Neural cell (in vitro differentiated cells): Measurements from ENCODE around the gene FUT1.

Experiments
- EP300 ChIP-seq: fragments of 450-650 bp; conservative IDR thresholded peaks from 2 replicates; pipeline ENCODE4 v1.6.1; 2014; ENCODE audit warnings: antibody characterized with exemption, mild to moderate bottlenecking, moderate library complexity; ENCODE audit not compliant: poor library complexity, severe bottlenecking
- EZH2 ChIP-seq: fragments of 200-600, 300-800 bp; shearing (Covaris generic), sonication (generic); IDR thresholded peaks from 2 replicates; pipeline ENCODE4 v1.6.1; 2014; ENCODE audit warnings: antibody characterized with exemption, low read length, borderline replicate concordance, mild to moderate bottlenecking; ENCODE audit not compliant: insufficient read depth, poor library complexity, severe bottlenecking
- MXI1 ChIP-seq: fragments of 450-650 bp; conservative IDR thresholded peaks from 2 replicates; pipeline ENCODE4 v1.6.1; 2014; ENCODE audit warnings: antibody characterized with exemption, mild to moderate bottlenecking; ENCODE audit not compliant: poor library complexity, severe bottlenecking
- POLR2AphosphoS5 ChIP-seq: IDR thresholded peaks from 2 replicates; pipeline ENCODE4 v1.6.1; 2012
- RAD21 ChIP-seq: fragments of 450-650 bp; conservative IDR thresholded peaks from 2 replicates; pipeline ENCODE4 v1.6.1; 2014; ENCODE audit warnings: antibody characterized with exemption, mild to moderate bottlenecking, moderate library complexity
- TAF1 ChIP-seq: IDR thresholded peaks from 2 replicates; pipeline ENCODE4 v1.6.1; 2012; ENCODE audit warnings: low read depth
- TF ChIP-seq, protein P1 (sequence below): fragments of 450-650 bp; IDR thresholded peaks from 2 replicates; pipeline ENCODE4 v1.5.1; 2014; ENCODE audit warnings: antibody characterized with exemption, mild to moderate bottlenecking, moderate library complexity; ENCODE audit not compliant: poor library complexity, severe bottlenecking
- TF ChIP-seq, protein P2 (sequence below): IDR thresholded peaks from 2 replicates; pipeline ENCODE4 v1.6.1; 2012; ENCODE audit warnings: borderline replicate concordance

DNA sequence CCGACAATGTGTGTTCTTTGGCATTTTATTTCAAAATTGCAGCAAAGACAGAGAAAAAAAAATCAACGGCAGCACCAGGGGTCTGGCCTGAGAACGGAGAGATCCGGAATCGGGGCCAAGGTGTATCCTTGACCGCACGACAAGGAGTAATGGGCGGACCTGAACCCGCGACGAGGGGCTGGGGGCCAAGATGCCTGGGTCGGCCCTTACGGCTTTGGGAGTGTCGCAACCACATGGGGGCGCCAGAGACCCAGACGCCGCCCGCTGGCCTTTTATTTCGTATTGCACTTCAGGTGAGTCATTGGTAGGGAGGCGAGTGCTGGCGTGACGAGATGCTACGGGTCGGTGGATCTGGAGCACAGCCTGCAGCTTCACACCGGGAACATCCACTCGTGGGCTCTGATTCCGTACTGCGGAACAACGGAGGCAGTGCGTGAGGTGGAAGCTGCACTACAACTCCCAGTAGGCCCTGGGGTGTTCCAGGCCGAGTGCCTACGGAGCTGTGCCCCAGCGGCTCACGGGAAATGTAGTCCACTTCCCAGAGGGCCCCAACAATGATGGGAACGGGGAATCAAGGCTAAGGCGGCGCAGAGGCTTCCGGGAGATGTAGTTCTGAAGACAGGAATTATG is 42.7 kb upstream of the FUT1 start:
- TF ChIP-seq, protein P1, sequence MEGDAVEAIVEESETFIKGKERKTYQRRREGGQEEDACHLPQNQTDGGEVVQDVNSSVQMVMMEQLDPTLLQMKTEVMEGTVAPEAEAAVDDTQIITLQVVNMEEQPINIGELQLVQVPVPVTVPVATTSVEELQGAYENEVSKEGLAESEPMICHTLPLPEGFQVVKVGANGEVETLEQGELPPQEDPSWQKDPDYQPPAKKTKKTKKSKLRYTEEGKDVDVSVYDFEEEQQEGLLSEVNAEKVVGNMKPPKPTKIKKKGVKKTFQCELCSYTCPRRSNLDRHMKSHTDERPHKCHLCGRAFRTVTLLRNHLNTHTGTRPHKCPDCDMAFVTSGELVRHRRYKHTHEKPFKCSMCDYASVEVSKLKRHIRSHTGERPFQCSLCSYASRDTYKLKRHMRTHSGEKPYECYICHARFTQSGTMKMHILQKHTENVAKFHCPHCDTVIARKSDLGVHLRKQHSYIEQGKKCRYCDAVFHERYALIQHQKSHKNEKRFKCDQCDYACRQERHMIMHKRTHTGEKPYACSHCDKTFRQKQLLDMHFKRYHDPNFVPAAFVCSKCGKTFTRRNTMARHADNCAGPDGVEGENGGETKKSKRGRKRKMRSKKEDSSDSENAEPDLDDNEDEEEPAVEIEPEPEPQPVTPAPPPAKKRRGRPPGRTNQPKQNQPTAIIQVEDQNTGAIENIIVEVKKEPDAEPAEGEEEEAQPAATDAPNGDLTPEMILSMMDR, result peak; percentile 99
- TF ChIP-seq, protein P2, sequence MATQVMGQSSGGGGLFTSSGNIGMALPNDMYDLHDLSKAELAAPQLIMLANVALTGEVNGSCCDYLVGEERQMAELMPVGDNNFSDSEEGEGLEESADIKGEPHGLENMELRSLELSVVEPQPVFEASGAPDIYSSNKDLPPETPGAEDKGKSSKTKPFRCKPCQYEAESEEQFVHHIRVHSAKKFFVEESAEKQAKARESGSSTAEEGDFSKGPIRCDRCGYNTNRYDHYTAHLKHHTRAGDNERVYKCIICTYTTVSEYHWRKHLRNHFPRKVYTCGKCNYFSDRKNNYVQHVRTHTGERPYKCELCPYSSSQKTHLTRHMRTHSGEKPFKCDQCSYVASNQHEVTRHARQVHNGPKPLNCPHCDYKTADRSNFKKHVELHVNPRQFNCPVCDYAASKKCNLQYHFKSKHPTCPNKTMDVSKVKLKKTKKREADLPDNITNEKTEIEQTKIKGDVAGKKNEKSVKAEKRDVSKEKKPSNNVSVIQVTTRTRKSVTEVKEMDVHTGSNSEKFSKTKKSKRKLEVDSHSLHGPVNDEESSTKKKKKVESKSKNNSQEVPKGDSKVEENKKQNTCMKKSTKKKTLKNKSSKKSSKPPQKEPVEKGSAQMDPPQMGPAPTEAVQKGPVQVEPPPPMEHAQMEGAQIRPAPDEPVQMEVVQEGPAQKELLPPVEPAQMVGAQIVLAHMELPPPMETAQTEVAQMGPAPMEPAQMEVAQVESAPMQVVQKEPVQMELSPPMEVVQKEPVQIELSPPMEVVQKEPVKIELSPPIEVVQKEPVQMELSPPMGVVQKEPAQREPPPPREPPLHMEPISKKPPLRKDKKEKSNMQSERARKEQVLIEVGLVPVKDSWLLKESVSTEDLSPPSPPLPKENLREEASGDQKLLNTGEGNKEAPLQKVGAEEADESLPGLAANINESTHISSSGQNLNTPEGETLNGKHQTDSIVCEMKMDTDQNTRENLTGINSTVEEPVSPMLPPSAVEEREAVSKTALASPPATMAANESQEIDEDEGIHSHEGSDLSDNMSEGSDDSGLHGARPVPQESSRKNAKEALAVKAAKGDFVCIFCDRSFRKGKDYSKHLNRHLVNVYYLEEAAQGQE, result peak; percentile 30
- TF ChIP-seq EZH2, result no peak
- TF ChIP-seq EP300, result peak; percentile 64
- TF ChIP-seq TAF1, result peak; percentile 61
- TF ChIP-seq MXI1, result peak; percentile 78
- peak; percentile 80 for TF ChIP-seq POLR2AphosphoS5
- peak; percentile 87 for TF ChIP-seq RAD21
